GM18858 (cell line): ENCODE measurements around the gene DUS1L.

Source experiments
- ATAC-seq: cut with Tn5 transposase; IDR thresholded peaks from one replicate; pipeline ENCODE4 v1.9.1; 2021; ENCODE audit not compliant: unreplicated experiment

The DUS1L gene

GRCh38 chr17:82088838-82089722, 23.5 kb upstream of the DUS1L start:
- no peak for ATAC-seq

- no peak for ATAC-seq
Measured at GRCh38 chr17:82087961-82088837, 22.6 kb upstream of the DUS1L start.

- ATAC-seq: no peak
Measured at GRCh38 chr17:82086941-82087906, 21.6 kb upstream of the DUS1L start.

GRCh38 chr17:82085931-82086764, 20.5 kb upstream of the DUS1L start:
- ATAC-seq: no peak

- ATAC-seq: no peak
Measured at GRCh38 chr17:82085031-82085861, 19.6 kb upstream of the DUS1L start.

DNA sequence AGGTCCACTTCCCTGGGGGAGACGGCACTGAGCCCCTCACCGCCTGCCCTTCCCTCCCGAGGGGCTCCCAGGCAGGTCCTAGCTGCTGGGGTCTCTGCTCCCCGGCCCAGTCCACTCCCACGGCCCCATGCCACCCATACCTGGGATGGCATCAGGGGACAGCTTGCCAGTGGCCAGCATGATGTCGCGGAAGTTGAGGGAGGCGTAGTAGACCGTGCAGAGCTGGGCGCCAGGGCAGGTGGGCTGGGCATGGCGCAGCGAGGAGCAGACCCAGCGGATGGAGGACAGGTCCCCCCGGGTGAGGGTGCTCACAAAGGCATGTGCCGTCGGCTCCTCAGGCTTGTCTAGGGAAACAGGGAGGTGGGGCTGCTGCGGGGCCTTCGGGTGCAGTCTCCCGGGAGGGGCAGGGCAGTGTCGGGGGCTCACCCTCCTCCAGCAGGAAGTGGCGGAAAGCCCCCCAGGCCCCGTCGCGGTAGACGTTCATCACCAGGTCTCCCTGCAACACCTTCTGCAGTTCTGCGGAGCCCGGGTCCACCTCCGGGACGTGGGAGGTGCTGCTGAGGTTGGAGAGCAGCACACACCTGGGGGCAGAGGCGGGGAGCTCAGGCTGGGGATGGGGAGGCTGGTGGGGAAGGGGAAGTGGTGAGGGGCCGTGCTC, 18.9 kb upstream of the DUS1L start:
- no peak for ATAC-seq

- no peak for ATAC-seq
Measured at GRCh38 chr17:82083533-82084359, 18.1 kb upstream of the DUS1L start.

DNA sequence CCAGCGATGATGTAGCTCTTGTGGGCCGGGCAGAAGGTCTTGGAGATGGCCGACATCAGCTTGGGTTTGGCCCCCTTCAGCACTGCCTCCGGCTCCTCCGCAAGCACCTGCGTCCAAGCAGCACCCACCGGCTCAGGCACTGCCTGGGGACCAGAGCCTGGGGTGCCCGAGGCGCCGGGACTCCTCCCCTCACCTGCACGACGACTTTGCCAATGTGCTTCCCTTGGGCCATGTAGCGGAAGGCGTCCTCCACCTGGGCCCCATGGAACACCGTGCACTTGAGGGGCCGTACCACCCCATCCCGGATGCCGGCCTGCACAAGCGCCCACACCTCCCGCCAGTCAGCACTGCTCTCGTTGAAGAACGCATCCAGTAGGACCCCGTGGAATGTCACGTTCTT, 17.4 kb upstream of the DUS1L start:
- ATAC-seq: no peak

GRCh38 chr17:82082456-82082855, 16.9 kb upstream of the DUS1L start:
- no peak for ATAC-seq

DNA sequence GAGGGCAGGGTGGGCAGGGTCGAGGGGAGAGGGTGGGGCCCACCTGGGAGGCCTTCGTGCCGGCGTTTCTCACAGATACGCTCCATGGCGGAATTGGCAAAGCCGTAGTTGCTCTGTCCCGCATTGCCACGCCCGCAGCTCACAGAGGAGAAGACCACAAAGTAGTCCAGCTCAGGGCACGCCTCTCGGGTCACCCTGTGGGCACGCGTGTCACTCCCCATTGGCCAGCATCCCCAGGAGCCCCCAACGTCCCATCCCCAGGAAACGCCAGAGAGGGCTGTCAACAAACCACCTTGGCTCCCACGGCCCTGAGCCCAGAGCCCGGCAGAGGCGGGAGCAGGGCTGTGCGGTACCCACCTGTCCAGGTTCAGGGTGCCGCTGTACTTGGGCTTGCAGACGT, 16.4 kb upstream of the DUS1L start:
- no peak for ATAC-seq

- ATAC-seq: no peak
Measured at GRCh38 chr17:82081546-82081945, 15.9 kb upstream of the DUS1L start.

DNA sequence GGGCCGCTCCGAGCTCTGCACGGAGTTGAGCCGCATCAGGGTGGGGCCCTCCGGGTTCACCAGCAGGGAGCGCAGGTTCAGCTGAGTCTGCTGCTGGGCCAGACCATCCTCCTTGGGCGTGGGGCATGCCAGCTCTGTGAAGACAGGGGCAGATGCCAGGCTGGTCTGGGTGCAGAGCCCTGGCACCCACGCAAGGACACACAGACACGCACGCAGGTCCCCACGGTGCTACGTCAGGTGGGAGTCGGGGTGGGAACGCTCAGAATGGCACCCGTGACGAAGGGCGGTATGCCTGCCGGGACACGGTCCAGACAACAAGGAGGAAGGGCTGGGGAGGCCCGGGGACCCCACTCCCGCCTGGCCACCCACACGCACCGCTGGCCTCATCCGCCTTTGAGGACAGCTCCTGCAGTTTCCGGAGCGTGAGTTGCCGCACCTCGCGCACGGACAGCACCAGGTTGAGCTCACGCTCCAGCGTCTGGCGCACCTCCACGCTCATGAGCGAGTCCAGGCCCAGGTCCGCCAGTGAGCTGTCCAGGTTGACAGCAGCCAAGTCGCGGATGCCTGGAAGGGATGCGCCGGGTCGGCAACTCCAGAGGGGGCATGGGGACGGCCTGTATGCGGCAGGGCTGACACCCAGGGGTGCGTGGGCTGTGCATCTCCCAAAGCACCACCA, 15.3 kb upstream of the DUS1L start:
- ATAC-seq: no peak

GRCh38 chr17:82080048-82080788, 14.6 kb upstream of the DUS1L start:
- ATAC-seq: no peak

GRCh38 chr17:82079001-82079677, 13.5 kb upstream of the DUS1L start:
- ATAC-seq: no peak

GRCh38 chr17:82078433-82078832, 12.8 kb upstream of the DUS1L start:
- no peak for ATAC-seq
